GM12878 (cell line): ENCODE results near the gene NFIX. TPM values are rescaled to one million over a fixed set of nuclear protein-coding genes. Genes with fewer than 3 reads are reported as not detected.
A peak's percentile ranks its signal among the peaks of the same experiment; 100 is the strongest.

Source experiments
- ATAC-seq: fragments of 200-7000 bp; cut with Tn5 transposase; 3 replicates; pipeline ENCODE4 v1.9.1; 2020; ENCODE audit warnings: mild to moderate bottlenecking, moderate library complexity
- BruUV-seq: library from RNA; stranded (reverse); fragments of 400-500 nt; replicated peaks from 2 replicates; lab custom pipeline; 2021; lab: Mats Ljungman, UMichigan
- CTCF ChIA-PET: fragments of 300-600 bp; sonication (Branson Sonifier 250); formaldehyde crosslinking; extraction: SDS; loops from one replicate; lab custom pipeline; 2021; ENCODE audit warnings: inconsistent platforms; lab: Yijun Ruan, JAX
- POLR2A ChIA-PET: fragments of 350-600 bp; formaldehyde crosslinking; extraction: SDS; loops from one replicate; lab custom pipeline; 2021; ENCODE audit warnings: inconsistent platforms; lab: Charles Lee
- RAD21 ChIA-PET: fragments of 300-600 bp; sonication (Branson Sonifier 250); formaldehyde crosslinking; loops from one replicate; lab custom pipeline; 2023; ENCODE audit warnings: antibody characterized with exemption; ENCODE audit not compliant: unreplicated experiment; lab: Charles Lee
- SMC1A ChIA-PET: fragments of 300-600 bp; sonication (Branson Sonifier 250); formaldehyde crosslinking; loops from one replicate; lab custom pipeline; 2023; ENCODE audit not compliant: unreplicated experiment, uncharacterized antibody; lab: Charles Lee
- DNase-seq: peaks from one replicate; pipeline ENCODE4 v3.0.0-alpha.2; 2011; ENCODE audit warnings: low read depth, low spot score
- FAIRE-seq: peaks from 3 replicates; lab custom pipeline; 2011; peaks lifted over from hg19 to GRCh38; lab: Jason Lieb, UNC
- H2AFZ ChIP-seq: 2 replicates; pipeline ENCODE4 v1.6.0; 2011; ENCODE audit warnings: low read depth, low read length, control low read depth; ENCODE audit not compliant: control insufficient read depth
- H3K27ac ChIP-seq: 2 replicates; pipeline ENCODE4 v1.5.1; 2011; ENCODE audit warnings: control low read depth; ENCODE audit not compliant: control insufficient read depth, insufficient read depth
- H3K27me3 ChIP-seq, 2 experiments: replicated peaks in 1 of 2; 2 replicates each; pipeline versions ENCODE4 v1.6.0 to v1.6.1; 2011; ENCODE audit warnings: low read length in 1 of 2; ENCODE audit not compliant: control insufficient read depth in 2 of 2, insufficient read depth in 2 of 2
- H3K36me3 ChIP-seq, 2 experiments: 2 replicates each; pipeline ENCODE4 v1.5.1; 2011; ENCODE audit warnings: low read length in 1 of 2; ENCODE audit not compliant: control insufficient read depth in 2 of 2, insufficient read depth in 2 of 2
- H3K4me1 ChIP-seq: 2 replicates; pipeline ENCODE4 v1.6.1; 2011; ENCODE audit warnings: mild to moderate bottlenecking, low read length, moderate library complexity, mixed read lengths; ENCODE audit not compliant: control insufficient read depth, insufficient read depth
- H3K4me2 ChIP-seq: 2 replicates; pipeline ENCODE4 v1.6.0; 2011; ENCODE audit warnings: control low read depth; ENCODE audit not compliant: control insufficient read depth, insufficient read depth
- H3K4me3 ChIP-seq: fragments of 200-600 bp; sonication (generic); 2 replicates; pipeline ENCODE4 v1.5.1; 2016
- H3K79me2 ChIP-seq: 2 replicates; pipeline ENCODE4 v1.6.0; 2011; ENCODE audit warnings: low read length; ENCODE audit not compliant: control insufficient read depth, insufficient read depth
- H3K9ac ChIP-seq: 2 replicates; pipeline ENCODE4 v1.8.0; 2011; ENCODE audit warnings: low read length, control low read depth, mixed read lengths; ENCODE audit not compliant: control insufficient read depth, insufficient read depth
- H3K9me3 ChIP-seq: replicated peaks from 3 replicates; pipeline ENCODE4 v1.5.1; 2011; ENCODE audit warnings: mild to moderate bottlenecking, low read length; ENCODE audit not compliant: control insufficient read depth, insufficient read depth
- H4K20me1 ChIP-seq: 2 replicates; pipeline ENCODE4 v1.6.0; 2011; ENCODE audit not compliant: control insufficient read depth, insufficient read depth
- BCL11A ChIP-seq: IDR thresholded peaks from 2 replicates; pipeline ENCODE4 v1.6.1; 2011; ENCODE audit warnings: low read depth, low read length
- BRCA1 ChIP-seq: IDR thresholded peaks from 2 replicates; pipeline ENCODE4 v1.6.1; 2011; ENCODE audit warnings: low read depth, low read length, improper control_type of control experiment
- HSF1 ChIP-seq: fragments of 150-350 bp; IDR thresholded peaks from 2 replicates; pipeline ENCODE4 v1.6.1; 2014; ENCODE audit warnings: mild to moderate bottlenecking, low read depth, low read length
- MEF2A ChIP-seq: IDR thresholded peaks from 2 replicates; pipeline ENCODE4 v1.6.1; 2011; ENCODE audit warnings: low read depth, mild to moderate bottlenecking, low read length, moderate library complexity; ENCODE audit not compliant: insufficient read depth
- SMAD1 ChIP-seq: fragments of 450-650 bp; IDR thresholded peaks from 2 replicates; pipeline ENCODE4 v1.6.1; 2018; ENCODE audit warnings: mild to moderate bottlenecking, low read depth; ENCODE audit not compliant: partially characterized antibody
- SUZ12 ChIP-seq: fragments of 200-600 bp; sonication (generic); IDR thresholded peaks from one replicate; pipeline ENCODE4 v1.6.1; 2018; ENCODE audit warnings: antibody characterized with exemption, mild to moderate bottlenecking; ENCODE audit not compliant: unreplicated experiment
- ZBED1 ChIP-seq: IDR thresholded peaks from 2 replicates; pipeline ENCODE4 v1.6.1; 2016; ENCODE audit warnings: borderline replicate concordance
- ZNF24 ChIP-seq: fragments of 450-650 bp; IDR thresholded peaks from 2 replicates; pipeline ENCODE4 v1.6.1; 2017; ENCODE audit warnings: antibody characterized with exemption, mild to moderate bottlenecking
- WGBS: methylation state at CpG from one replicate; pipeline ENCODE4 v1.1.6; 2016; ENCODE audit warnings: low lambda C conversion rate; ENCODE audit not compliant: insufficient replicate concordance, insufficient coverage; ENCODE audit errors: missing lambda C conversion rate; 5-methylcytosine and 5-hydroxymethylcytosine counted together
- in situ Hi-C: fragments of 300-500 bp; cut with MboI; formaldehyde crosslinking; loops from 9 replicates; pipeline ENCODE4 v1.14.3; 2018; ENCODE audit warnings: mixed read lengths
- intact Hi-C: fragments of 100-400 bp; cut with micrococcal nuclease; formaldehyde crosslinking; loops from one replicate; pipeline ENCODE4 v1.14.2; 2022; ENCODE audit not compliant: unreplicated experiment
- polyA plus RNA-seq, 11 experiments: library from polyadenylated mRNA; depleted of rRNA in 4 of 11; unstranded in 6 of 11; stranded (reverse) in 5 of 11; fragments of >200 nt; fragmentation: Nextera tagmentation in 4 of 11; fragmentation: Illumina TruSeq in 1 of 11; extraction: Ambion mirVana in 4 of 11; extraction: Trizol in 1 of 11; gene quantifications; 1 replicate in 1 of 11; 2 replicates in 10 of 11; pipeline versions ENCODE4 v1.2.1 to v1.2.3, GENCODE V29; 2011 to 2016; ENCODE audit warnings: inconsistent platforms in 2 of 11, missing spikeins in 2 of 11, low read depth in 1 of 11
- total RNA-seq, 4 experiments: library from RNA; depleted of rRNA in 3 of 4; stranded (reverse); fragments of >200 nt in 3 of 4; fragmentation: Illumina TruSeq in 1 of 4; extraction: Trizol in 1 of 4; gene quantifications; 2 replicates each; pipeline versions ENCODE4 v1.2.1 to v1.2.3, GENCODE V29; 2013 to 2021
- TF ChIP-seq, protein P1 (sequence below): fragments of 450-650 bp; IDR thresholded peaks from 2 replicates; pipeline ENCODE4 v1.6.1; 2017; ENCODE audit warnings: mild to moderate bottlenecking, moderate library complexity

Gene NFIX
- total and polyA plus RNA-seq, 10 of the 15 experiments (the other 5 are each of a cell fraction or from before 2014, with no cell fraction given) = 0.02 to 2.2 (median 0.28) TPM

DNA sequence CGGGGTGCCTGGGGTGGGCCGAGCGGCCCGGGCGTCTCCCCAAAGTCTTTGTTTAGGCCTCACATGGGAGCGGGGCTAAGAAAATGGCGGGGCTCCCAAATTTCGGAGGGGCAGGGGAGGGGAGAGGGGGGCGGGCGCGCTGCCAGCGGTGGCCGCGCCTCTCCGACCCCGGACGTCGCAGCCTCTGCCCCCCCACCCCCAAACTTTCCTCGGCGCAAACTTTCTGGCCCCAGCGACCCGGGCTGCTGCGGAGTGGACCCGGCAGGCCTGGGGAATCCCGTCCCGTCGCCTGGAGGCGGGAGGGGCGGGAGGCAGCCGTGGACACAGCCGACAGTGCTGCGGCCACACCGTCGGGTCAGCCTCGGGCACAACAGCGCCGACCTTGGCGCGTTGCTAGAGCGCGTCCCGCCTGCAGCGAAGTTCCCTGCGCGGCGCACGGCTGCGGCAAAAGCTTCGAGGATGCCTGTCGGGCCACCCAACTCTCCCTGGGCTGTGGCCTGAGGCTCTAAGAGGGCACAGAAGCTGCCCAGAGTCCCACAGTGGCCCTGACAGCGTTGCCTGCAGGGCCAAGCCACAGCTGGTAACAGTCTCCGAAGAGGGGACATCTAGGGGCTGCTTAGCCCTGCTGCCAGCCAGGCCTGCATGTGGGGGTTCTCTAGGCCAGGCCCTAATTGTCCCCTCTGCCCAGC is 1.3 kb downstream of the NFIX start:
- H3K4me3 ChIP-seq = no peak overlapping the region
- ATAC-seq (no peak), FAIRE-seq (no peak), DNase-seq (no peak)
- no peaks in the 10 kb centered on the region for H3K79me2 ChIP-seq
- no peaks in the 10 kb centered on the region for H3K4me1 ChIP-seq
- ChIA-PET POLR2A (no interaction called here), CTCF (no interaction called here), SMC1A (no interaction called here), RAD21 (no interaction called here)
- H3K9ac ChIP-seq = no peak overlapping the region
- in situ Hi-C loops = no loop called here
- no peak overlapping the region for H3K4me2 ChIP-seq
- no peak overlapping the region for H3K27ac ChIP-seq
- no TSS peak for BruUV-seq
- TF ChIP-seq SUZ12 (peak; percentile 64), ZBED1 (no peak)
- no peaks in the 10 kb centered on the region for H3K9me3 ChIP-seq
- no peak overlapping the region for H2AFZ ChIP-seq
- intact Hi-C loops = no loop called here
- H4K20me1 ChIP-seq = no peaks in the 10 kb centered on the region
- WGBS = 72% methylated on average over 27 of the region's 52 CpGs
- peaks cover 4 to 6% of the 10 kb centered on the region in 2 experiments; a peak in 3 of 4 replicates for H3K27me3 ChIP-seq
- H3K36me3 ChIP-seq = no peaks in the 10 kb centered on the region

- Histone ChIP-seq H3K27me3 (peaks cover 4 to 6% of the 10 kb centered on the region in 2 experiments; a peak in 3 of 4 replicates), H3K9ac (no peak overlapping the region), H4K20me1 (no peaks in the 10 kb centered on the region), H3K79me2 (no peaks in the 10 kb centered on the region), H3K4me2 (no peak overlapping the region), H2AFZ (no peak overlapping the region), H3K4me1 (no peaks in the 10 kb centered on the region), H3K36me3 (no peaks in the 10 kb centered on the region), H3K9me3 (no peaks in the 10 kb centered on the region), H3K4me3 (no peak overlapping the region), H3K27ac (no peak overlapping the region)
- DNase-seq (no peak), ATAC-seq (no peak), FAIRE-seq (no peak)
- ChIA-PET RAD21 (no interaction called here), SMC1A (no interaction called here), POLR2A (no interaction called here), CTCF (no interaction called here)
- WGBS = 82% methylated on average over 25 of the region's 25 CpGs
- no TSS peak for BruUV-seq
- intact Hi-C loops = no loop called here
- no peak for TF ChIP-seq ZNF24
- TF ChIP-seq, protein P1, sequence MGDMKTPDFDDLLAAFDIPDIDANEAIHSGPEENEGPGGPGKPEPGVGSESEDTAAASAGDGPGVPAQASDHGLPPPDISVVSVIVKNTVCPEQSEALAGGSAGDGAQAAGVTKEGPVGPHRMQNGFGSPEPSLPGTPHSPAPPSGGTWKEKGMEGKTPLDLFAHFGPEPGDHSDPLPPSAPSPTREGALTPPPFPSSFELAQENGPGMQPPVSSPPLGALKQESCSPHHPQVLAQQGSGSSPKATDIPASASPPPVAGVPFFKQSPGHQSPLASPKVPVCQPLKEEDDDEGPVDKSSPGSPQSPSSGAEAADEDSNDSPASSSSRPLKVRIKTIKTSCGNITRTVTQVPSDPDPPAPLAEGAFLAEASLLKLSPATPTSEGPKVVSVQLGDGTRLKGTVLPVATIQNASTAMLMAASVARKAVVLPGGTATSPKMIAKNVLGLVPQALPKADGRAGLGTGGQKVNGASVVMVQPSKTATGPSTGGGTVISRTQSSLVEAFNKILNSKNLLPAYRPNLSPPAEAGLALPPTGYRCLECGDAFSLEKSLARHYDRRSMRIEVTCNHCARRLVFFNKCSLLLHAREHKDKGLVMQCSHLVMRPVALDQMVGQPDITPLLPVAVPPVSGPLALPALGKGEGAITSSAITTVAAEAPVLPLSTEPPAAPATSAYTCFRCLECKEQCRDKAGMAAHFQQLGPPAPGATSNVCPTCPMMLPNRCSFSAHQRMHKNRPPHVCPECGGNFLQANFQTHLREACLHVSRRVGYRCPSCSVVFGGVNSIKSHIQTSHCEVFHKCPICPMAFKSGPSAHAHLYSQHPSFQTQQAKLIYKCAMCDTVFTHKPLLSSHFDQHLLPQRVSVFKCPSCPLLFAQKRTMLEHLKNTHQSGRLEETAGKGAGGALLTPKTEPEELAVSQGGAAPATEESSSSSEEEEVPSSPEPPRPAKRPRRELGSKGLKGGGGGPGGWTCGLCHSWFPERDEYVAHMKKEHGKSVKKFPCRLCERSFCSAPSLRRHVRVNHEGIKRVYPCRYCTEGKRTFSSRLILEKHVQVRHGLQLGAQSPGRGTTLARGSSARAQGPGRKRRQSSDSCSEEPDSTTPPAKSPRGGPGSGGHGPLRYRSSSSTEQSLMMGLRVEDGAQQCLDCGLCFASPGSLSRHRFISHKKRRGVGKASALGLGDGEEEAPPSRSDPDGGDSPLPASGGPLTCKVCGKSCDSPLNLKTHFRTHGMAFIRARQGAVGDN = no peak
- TF ChIP-seq BRCA1 = no peak
- TF ChIP-seq HSF1 = no peak
- no peak for TF ChIP-seq SMAD1
- TF ChIP-seq BCL11A = no peak
- no peak for TF ChIP-seq MEF2A
- in situ Hi-C loops = no loop called here
Observed at GRCh38 chr19:12997179-12997966, 2.1 kb downstream of the NFIX start.
